Measurements from ENCODE around the gene PTCD1. TPM values are rescaled to one million over a fixed set of nuclear protein-coding genes. Genes with fewer than 3 reads are reported as not detected.

The PTCD1 gene
- total RNA-seq, 1 experiment from 2014 or later, result 11.1 TPM

GRCh38 chr7:99468336-99468918 lies 29.8 kb upstream of the PTCD1 start (continued):
- TF ChIP-seq ZNF138 (CRISPR knock-in tag; conservative IDR thresholded peaks at IDR 0.05) (no peak), HMGA2 (CRISPR knock-in tag; IDR thresholded peaks at IDR 0.05) (no peak), TP53 (CRISPR knock-in tag; IDR thresholded peaks at IDR 0.05) (no peak), CBFB (CRISPR knock-in tag; IDR thresholded peaks at IDR 0.05; ENCODE audit: low read depth) (no peak)

- TF ChIP-seq ZNF138 (CRISPR knock-in tag; conservative IDR thresholded peaks at IDR 0.05) (no peak), JUN (CRISPR knock-in tag; IDR thresholded peaks at IDR 0.05) (no peak), MXD4 (CRISPR knock-in tag; IDR thresholded peaks at IDR 0.05; ENCODE audit: borderline replicate concordance) (no peak), IRF1 (CRISPR knock-in tag; IDR thresholded peaks at IDR 0.05) (no peak), STAT6 (CRISPR knock-in tag; conservative IDR thresholded peaks at IDR 0.05; ENCODE audit: low read depth) (no peak), ETV6 (CRISPR knock-in tag; IDR thresholded peaks at IDR 0.05) (no peak), TEAD1 (CRISPR knock-in tag; IDR thresholded peaks at IDR 0.05) (no peak), CREB1 (CRISPR knock-in tag; IDR thresholded peaks at IDR 0.05) (no peak), E2F1 (CRISPR knock-in tag; IDR thresholded peaks at IDR 0.05) (no peak), GABPB1 (CRISPR knock-in tag; IDR thresholded peaks at IDR 0.05) (no peak), ZNF532 (CRISPR knock-in tag; IDR thresholded peaks at IDR 0.05; ENCODE audit: borderline replicate concordance) (no peak), AFF4 (CRISPR knock-in tag; IDR thresholded peaks at IDR 0.05; ENCODE audit: borderline replicate concordance) (no peak)
- Mint-ChIP-seq H3K27me3 (ENCODE audit: low read depth) (peaks cover 5% of the 10 kb centered on the region; the same call in 1 of the 2 replicates), H3K9me3 (peaks cover 7% of the 10 kb centered on the region; the same call in 1 of the 2 replicates), H3K36me3 (peaks cover 25% of the 10 kb centered on the region), H3K27ac (peak overlapping the region; percentile 94), H3K4me3 (peak overlapping the region; percentile 94), H3K4me1 (peaks cover 18% of the 10 kb centered on the region)
- DNase-seq (ENCODE audit: low spot score) (no peak), ATAC-seq (no peak)
- POLR2A ChIA-PET, result no interaction called here
- CTCF ChIA-PET, result interaction anchor here (1.5 kb wide), 1 partner anchor 18 kb away, joined by 3 read pairs; no protein-coding TSS in a partner anchor
These were observed 26.8 kb upstream of the PTCD1 start for GRCh38 chr7:99465421-99465768.

Measured in WTC11 (cell line).